ENCODE measurements around the gene VAMP5. TPM values are rescaled to one million over a fixed set of nuclear protein-coding genes. Genes with fewer than 3 reads are reported as not detected.
A peak's percentile ranks its signal among the peaks of the same experiment; 100 is the strongest.

The VAMP5 gene
- total and polyA plus RNA-seq, 9 of the 15 experiments (the other 6 are each of a cell fraction or from before 2014, with no cell fraction given): 0.54 to 1.9 (median 1.5) TPM; not detected in 2

- TF ChIP-seq EGR1 (conservative IDR thresholded peaks at IDR 0.05) (peak; percentile 55), ZNF217 (CRISPR knock-in tag; IDR thresholded peaks at IDR 0.05) (no peak), MNT (conservative IDR thresholded peaks at IDR 0.05) (peak in 1 of 2 experiments; percentile 8; a peak in 3 of 4 replicates), ARID3B (CRISPR knock-in tag; IDR thresholded peaks at IDR 0.05; ENCODE audit: borderline replicate concordance) (no peak), HDAC6 (IDR thresholded peaks at IDR 0.05; ENCODE audit: low read depth, low read length) (0 out of 2 replicates have a peak, but pooled peaks have one; percentile 68), E2F6 (IDR thresholded peaks at IDR 0.05; ENCODE audit: borderline replicate concordance in 1 of 2, extremely low read depth in 1 of 2, insufficient read depth in 1 of 2, insufficient read length in 1 of 2, low read depth in 1 of 2, low read length in 1 of 2, poor library complexity in 1 of 2, severe bottlenecking in 1 of 2) (peak; percentile 66 to 80), TAF1 (IDR thresholded peaks at IDR 0.05; ENCODE audit: control insufficient read depth, extremely low read depth, insufficient read depth, low read length, severe bottlenecking) (peak; percentile 95), PPARD (CRISPR knock-in tag; IDR thresholded peaks at IDR 0.05) (no peak), BCOR (IDR thresholded peaks at IDR 0.05) (0 out of 2 replicates have a peak, but pooled peaks have one; percentile 32), NBN (IDR thresholded peaks at IDR 0.05; ENCODE audit: low read depth) (peak; percentile 68), RREB1 (CRISPR knock-in tag; IDR thresholded peaks at IDR 0.05) (0 out of 2 replicates have a peak, but pooled peaks have one; percentile 37), ZKSCAN1 (IDR thresholded peaks at IDR 0.05; ENCODE audit: low read depth, low read length) (0 out of 2 replicates have a peak, but pooled peaks have one; percentile 15)
These were observed 45.5 kb upstream of the VAMP5 start, which contains the start of gene MAT2A (continued) for GRCh38 chr2:85538507-85539360.

All from K562 (cell line).